Thyroid gland (tissue), 4 donors: Measurements from ENCODE around the gene ARHGEF38. TPM values are rescaled to one million over a fixed set of nuclear protein-coding genes. Genes with fewer than 3 reads are reported as not detected.

ENCODE experiments used
- DNase-seq, 2 donors: peaks; one replicate each; pipeline ENCODE4 v3.0.0-alpha.2; 2019
- H3K27ac ChIP-seq, 3 donors: fragments of 200-600 bp; sonication (generic); 1 replicate in 2 of 3; 2 replicates in 1 of 3; pipeline ENCODE4 v1.5.1; 2016 to 2019; ENCODE audit warnings: mild to moderate bottlenecking in 1 of 3, moderate library complexity in 1 of 3
- H3K27me3 ChIP-seq: fragments of 200-600 bp; sonication (generic); one replicate; pipeline ENCODE4 v1.5.1; 2019
- H3K36me3 ChIP-seq, 2 donors: fragments of 200-600 bp; sonication (generic); one replicate each; pipeline ENCODE4 v1.5.1; 2016 to 2019
- H3K4me1 ChIP-seq, 2 donors: fragments of 200-600 bp; sonication (generic); one replicate each; pipeline ENCODE4 v1.5.1; 2017 to 2019
- H3K4me3 ChIP-seq, 3 donors: fragments of 200-600 bp; sonication (generic); replicated peaks in 1 of 3; 1 replicate in 2 of 3; 2 replicates in 1 of 3; pipeline ENCODE4 v1.5.1; 2016; ENCODE audit warnings: mild to moderate bottlenecking in 1 of 3
- H3K9me3 ChIP-seq: fragments of 200-600 bp; sonication (generic); one replicate; pipeline ENCODE4 v1.5.1; 2017
- CTCF ChIP-seq, 6 experiments: fragments of 200-600 bp in 3 of 6; fragments of 450-650 bp in 3 of 6; sonication (generic) in 3 of 6; IDR thresholded peaks; one replicate each; pipeline ENCODE4 v1.5.1; 2016 to 2019; ENCODE audit warnings: antibody characterized with exemption in 6 of 6, mild to moderate bottlenecking in 2 of 6, inconsistent platforms in 1 of 6, moderate library complexity in 1 of 6
- POLR2A ChIP-seq, 2 donors: fragments of 450-650 bp; IDR thresholded peaks; one replicate each; pipeline ENCODE4 v1.6.1; 2017; ENCODE audit warnings: antibody characterized with exemption in 2 of 2, mild to moderate bottlenecking in 2 of 2, moderate library complexity in 1 of 2
- WGBS, 2 donors: methylation state at CpG; one replicate each; pipeline ENCODE4 v1.1.5; 2017; 5-methylcytosine and 5-hydroxymethylcytosine counted together
- intact Hi-C: fragments of 100-400 bp; cut with DNase I; formaldehyde crosslinking; loops from one replicate; pipeline ENCODE4 v1.15.1; 2023
- total RNA-seq, 4 donors: library from RNA; depleted of rRNA; stranded (reverse); fragments of >200 nt; gene quantifications; one replicate each; pipeline ENCODE4 v1.2.3, GENCODE V29; 2016

Gene ARHGEF38
- total RNA-seq, 4 donors from 2014 or later: 2.5 to 10.1 (median 4.5) TPM

GRCh38 chr4:105637408-105638176 lies 85.2 kb downstream of the ARHGEF38 start:
- peaks cover 28 to 38% of the 10 kb centered on the region in 2 donors for H3K4me1 ChIP-seq
- no peak for TF ChIP-seq POLR2A (IDR thresholded peaks at IDR 0.05)
- TF ChIP-seq CTCF (IDR thresholded peaks at IDR 0.05): no peak
- 19 to 32% methylated on average over 4 of the region's 4 CpGs for WGBS, 2 donors
- no peak overlapping the region for H3K4me3 ChIP-seq
- no peaks in the 10 kb centered on the region for H3K27me3 ChIP-seq
- H3K9me3 ChIP-seq: no peaks in the 10 kb centered on the region
- H3K36me3 ChIP-seq: no peaks in the 10 kb centered on the region
- intact Hi-C loops: no loop called here
- peak; percentile 98 for DNase-seq
- peak overlapping the region; percentile 69 to 77 (median 72) for H3K27ac ChIP-seq

GRCh38 chr4:105641845-105642244 lies 89.4 kb downstream of the ARHGEF38 start:
- peaks cover 16 to 17% of the 10 kb centered on the region in 2 donors for H3K4me1 ChIP-seq

GRCh38 chr4:105644257-105644656 lies 91.8 kb downstream of the ARHGEF38 start:
- no peaks in the 10 kb centered on the region for H3K36me3 ChIP-seq
- intact Hi-C loops: no loop called here
- 62% methylated on average over 2 of the region's 2 CpGs for WGBS, 2 donors
- H3K4me1 ChIP-seq: no peaks in the 10 kb centered on the region
- no peak overlapping the region for H3K4me3 ChIP-seq
- H3K9me3 ChIP-seq: no peaks in the 10 kb centered on the region
- no peaks in the 10 kb centered on the region for H3K27me3 ChIP-seq
- TF ChIP-seq CTCF (IDR thresholded peaks at IDR 0.05) (no peak), POLR2A (IDR thresholded peaks at IDR 0.05) (no peak)
- no peak overlapping the region for H3K27ac ChIP-seq
- DNase-seq: no peak

More at GRCh38 chr4:105641845-105642244, 89.4 kb downstream of the ARHGEF38 start:
- no peak for TF ChIP-seq CTCF (IDR thresholded peaks at IDR 0.05)
- TF ChIP-seq POLR2A (IDR thresholded peaks at IDR 0.05): no peak
- Histone ChIP-seq H3K27ac (no peak overlapping the region), H3K27me3 (no peaks in the 10 kb centered on the region), H3K4me3 (no peak overlapping the region), H3K9me3 (no peaks in the 10 kb centered on the region), H3K36me3 (no peaks in the 10 kb centered on the region)
- WGBS, 2 donors: 85 to 87% methylated on average over 4 of the region's 4 CpGs
- DNase-seq: no peak
- intact Hi-C loops: no loop called here

GRCh38 chr4:105645440-105645839 lies 93.0 kb downstream of the ARHGEF38 start:
- intact Hi-C loops: no loop called here
- Histone ChIP-seq H3K4me3 (no peak overlapping the region), H3K4me1 (no peaks in the 10 kb centered on the region), H3K9me3 (no peaks in the 10 kb centered on the region), H3K27ac (no peak overlapping the region), H3K27me3 (no peaks in the 10 kb centered on the region), H3K36me3 (no peaks in the 10 kb centered on the region)
- no peak for TF ChIP-seq POLR2A (IDR thresholded peaks at IDR 0.05)
- TF ChIP-seq CTCF (IDR thresholded peaks at IDR 0.05): no peak
- no peak for DNase-seq
- WGBS, 2 donors: 63 to 82% methylated on average over 1 of the region's 1 CpG

- 74 to 90% methylated on average over 1 of the region's 1 CpG for WGBS, 2 donors
- Histone ChIP-seq H3K4me1 (no peaks in the 10 kb centered on the region), H3K4me3 (no peak overlapping the region), H3K36me3 (no peaks in the 10 kb centered on the region), H3K27me3 (no peaks in the 10 kb centered on the region), H3K9me3 (no peaks in the 10 kb centered on the region), H3K27ac (no peak overlapping the region)
- no peak for TF ChIP-seq POLR2A (IDR thresholded peaks at IDR 0.05)
- no peak for TF ChIP-seq CTCF (IDR thresholded peaks at IDR 0.05)
- DNase-seq: no peak
- intact Hi-C loops: no loop called here
Measured at GRCh38 chr4:105650190-105650589, 97.8 kb downstream of the ARHGEF38 start.
